MCF 10A (cell line): ENCODE results near the gene DUSP18. TPM values are rescaled to one million over a fixed set of nuclear protein-coding genes. Genes with fewer than 3 reads are reported as not detected.

Source experiments
- BruUV-seq: library from RNA; stranded (reverse); fragments of 400-500 nt; replicated peaks from 2 replicates; lab custom pipeline; 2021; lab: Mats Ljungman, UMichigan
- CTCF ChIA-PET: fragments of 300-600 bp; sonication (Branson Sonifier 250); formaldehyde crosslinking; extraction: SDS; loops from one replicate; lab custom pipeline; 2021; ENCODE audit warnings: antibody characterized with exemption, inconsistent platforms; lab: Yijun Ruan, JAX
- POLR2A ChIA-PET: fragments of 300-600, 350-650 bp; sonication (Branson Sonifier 250); formaldehyde crosslinking; extraction: SDS; loops from one replicate; lab custom pipeline; 2020; ENCODE audit warnings: antibody characterized with exemption, inconsistent platforms; lab: Yijun Ruan, JAX
- DNase-seq: peaks from one replicate; pipeline ENCODE4 v3.0.0-alpha.2; 2018; ENCODE audit not compliant: unreplicated experiment
- H3K27ac Mint-ChIP-seq: one replicate; pipeline ENCODE4 v1.8.0; 2022; ENCODE audit warnings: mild to moderate bottlenecking, low read depth, mixed read lengths; ENCODE audit not compliant: unreplicated experiment
- H3K27me3 Mint-ChIP-seq: one replicate; pipeline ENCODE4 v1.8.0; 2022; ENCODE audit warnings: mixed read lengths; ENCODE audit not compliant: insufficient read depth, unreplicated experiment
- H3K36me3 Mint-ChIP-seq: one replicate; pipeline ENCODE4 v1.8.0; 2022; ENCODE audit warnings: mild to moderate bottlenecking, moderate library complexity, mixed read lengths; ENCODE audit not compliant: insufficient read depth, unreplicated experiment
- H3K4me1 Mint-ChIP-seq: one replicate; pipeline ENCODE4 v1.8.0; 2022; ENCODE audit warnings: mixed read lengths; ENCODE audit not compliant: insufficient read depth, unreplicated experiment
- H3K4me3 Mint-ChIP-seq: one replicate; pipeline ENCODE4 v1.8.0; 2022; ENCODE audit warnings: mild to moderate bottlenecking, moderate library complexity, mixed read lengths; ENCODE audit not compliant: unreplicated experiment
- H3K9me3 Mint-ChIP-seq: one replicate; pipeline ENCODE4 v1.8.0; 2022; ENCODE audit warnings: mixed read lengths; ENCODE audit not compliant: unreplicated experiment
- intact Hi-C: fragments of 100-400 bp; cut with micrococcal nuclease; formaldehyde crosslinking; loops from 2 replicates; pipeline ENCODE4 v1.14.1; 2022
- total RNA-seq: library from RNA; stranded (reverse); gene quantifications from 2 replicates; pipeline ENCODE4 v1.2.3, GENCODE V29; 2022
- TF ChIP-seq, protein P1 (sequence below): fragments of 200-600 bp; IDR thresholded peaks from one replicate; pipeline ENCODE4 v1.8.0; 2022; ENCODE audit warnings: antibody characterized with exemption, mild to moderate bottlenecking; ENCODE audit not compliant: unreplicated experiment

The DUSP18 gene
- total RNA-seq, 1 experiment from 2014 or later = 5.6 TPM

DNA sequence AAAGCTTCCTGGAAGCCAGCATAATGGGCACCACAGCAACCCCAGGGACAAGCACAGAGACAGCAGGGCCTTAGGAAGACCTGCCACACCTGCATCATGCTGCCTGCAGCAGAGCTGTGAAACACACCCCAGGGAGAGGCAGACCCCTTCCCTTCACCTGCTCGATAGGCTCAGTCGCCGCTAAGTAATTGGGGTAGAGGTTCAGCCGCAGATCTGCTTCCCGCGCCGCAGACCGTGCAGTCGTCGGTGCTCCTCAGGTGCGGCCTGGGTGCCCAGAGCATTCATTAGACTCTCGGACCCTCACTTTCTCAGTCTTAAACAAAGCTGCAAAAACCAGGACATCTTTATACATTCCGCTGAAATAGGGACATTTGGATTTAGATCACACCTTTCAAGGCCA is 2.9 kb downstream of the DUSP18 start:
- Mint-ChIP-seq H3K4me3 (no peak overlapping the region), H3K9me3 (no peaks in the 10 kb centered on the region), H3K27me3 (no peaks in the 10 kb centered on the region), H3K27ac (no peak overlapping the region), H3K36me3 (peaks cover 26% of the 10 kb centered on the region), H3K4me1 (peaks cover 12% of the 10 kb centered on the region)
- POLR2A ChIA-PET = no interaction called here
- intact Hi-C loops = no loop called here
- TF ChIP-seq, protein P1, sequence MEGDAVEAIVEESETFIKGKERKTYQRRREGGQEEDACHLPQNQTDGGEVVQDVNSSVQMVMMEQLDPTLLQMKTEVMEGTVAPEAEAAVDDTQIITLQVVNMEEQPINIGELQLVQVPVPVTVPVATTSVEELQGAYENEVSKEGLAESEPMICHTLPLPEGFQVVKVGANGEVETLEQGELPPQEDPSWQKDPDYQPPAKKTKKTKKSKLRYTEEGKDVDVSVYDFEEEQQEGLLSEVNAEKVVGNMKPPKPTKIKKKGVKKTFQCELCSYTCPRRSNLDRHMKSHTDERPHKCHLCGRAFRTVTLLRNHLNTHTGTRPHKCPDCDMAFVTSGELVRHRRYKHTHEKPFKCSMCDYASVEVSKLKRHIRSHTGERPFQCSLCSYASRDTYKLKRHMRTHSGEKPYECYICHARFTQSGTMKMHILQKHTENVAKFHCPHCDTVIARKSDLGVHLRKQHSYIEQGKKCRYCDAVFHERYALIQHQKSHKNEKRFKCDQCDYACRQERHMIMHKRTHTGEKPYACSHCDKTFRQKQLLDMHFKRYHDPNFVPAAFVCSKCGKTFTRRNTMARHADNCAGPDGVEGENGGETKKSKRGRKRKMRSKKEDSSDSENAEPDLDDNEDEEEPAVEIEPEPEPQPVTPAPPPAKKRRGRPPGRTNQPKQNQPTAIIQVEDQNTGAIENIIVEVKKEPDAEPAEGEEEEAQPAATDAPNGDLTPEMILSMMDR = no peak
- CTCF ChIA-PET = no interaction called here
- BruUV-seq = no TSS peak
- DNase-seq = no peak

DNA sequence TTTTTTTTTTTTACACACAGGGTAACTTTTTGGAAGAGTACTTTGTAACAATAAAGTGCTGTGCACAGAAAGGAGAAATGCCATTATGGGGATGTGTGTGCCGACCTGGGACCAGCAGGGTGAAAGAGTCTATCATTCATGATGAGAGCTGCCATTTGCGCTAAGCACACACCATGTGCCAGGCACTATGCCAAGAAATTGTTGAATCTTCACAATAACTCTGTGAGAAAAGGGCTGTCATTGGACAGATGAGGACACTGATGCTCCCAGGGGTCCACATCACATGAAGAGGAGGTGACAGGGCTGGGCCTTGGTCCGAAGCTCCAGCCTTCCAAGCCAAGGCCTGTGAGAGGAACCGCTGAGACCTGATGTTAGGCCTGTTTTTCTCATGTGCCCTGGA is 5.6 kb downstream of the DUSP18 start:
- Mint-ChIP-seq H3K36me3 (peaks cover 20% of the 10 kb centered on the region), H3K9me3 (no peaks in the 10 kb centered on the region), H3K4me1 (peaks cover 6% of the 10 kb centered on the region), H3K27ac (no peak overlapping the region), H3K4me3 (no peak overlapping the region), H3K27me3 (no peaks in the 10 kb centered on the region)
- intact Hi-C loops = no loop called here
- POLR2A ChIA-PET = interaction anchor here (1.0 kb wide), 1 partner anchor 24 kb away, joined by 4 read pairs; no protein-coding TSS in a partner anchor
- DNase-seq = no peak
- BruUV-seq = no TSS peak
- TF ChIP-seq, protein P1 = no peak
- CTCF ChIA-PET = interaction anchor here (0.7 kb wide), 1 partner anchor 29 kb away, joined by 3 read pairs; no protein-coding TSS in a partner anchor

DNA sequence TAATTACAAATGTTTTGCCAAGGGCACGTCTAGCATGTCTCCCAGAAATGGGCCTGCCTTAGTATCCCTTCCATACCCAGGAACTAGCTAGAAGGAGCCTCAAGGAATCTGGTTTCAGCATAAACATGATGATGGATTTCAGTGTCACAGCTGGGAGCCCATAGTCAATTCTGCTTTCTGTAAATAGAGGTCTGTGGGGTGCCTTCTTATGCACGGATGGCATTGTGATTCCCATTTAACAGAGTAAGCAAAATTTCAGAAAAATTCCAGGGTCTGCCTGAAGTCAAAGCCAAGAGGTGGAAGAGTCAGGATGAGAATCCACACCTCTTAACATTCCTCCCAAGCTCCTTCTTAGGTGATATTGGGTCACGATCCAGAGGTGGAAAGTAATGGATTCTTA is 12.1 kb downstream of the DUSP18 start:
- CTCF ChIA-PET = interaction anchor here (0.6 kb wide), 3 partner anchors 11 to 242 kb away, joined by 3 to 5 read pairs (median 4); no protein-coding TSS in a partner anchor

DNA sequence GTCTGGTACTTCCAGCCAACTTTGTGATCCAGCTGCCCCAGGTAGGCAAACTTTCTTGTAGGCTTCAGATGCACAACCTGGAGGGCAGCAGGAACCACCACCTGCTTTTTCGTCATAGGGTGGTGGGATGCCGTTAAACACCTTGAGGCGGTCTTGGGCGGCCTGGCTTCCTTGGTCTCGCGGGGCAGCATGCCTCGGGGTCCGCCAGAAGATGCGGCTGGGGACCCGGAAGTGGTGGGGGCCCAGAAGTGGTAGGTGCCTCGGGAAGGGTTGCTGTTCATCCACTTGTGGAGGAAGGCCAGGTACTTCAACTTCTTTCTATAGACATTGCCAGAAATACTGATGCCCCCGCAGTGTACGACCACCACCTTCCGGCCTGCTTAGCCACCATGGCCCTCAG is 13.3 kb downstream of the DUSP18 start:
- intact Hi-C loops = no loop called here
- Mint-ChIP-seq H3K4me3 (no peak overlapping the region), H3K27me3 (no peaks in the 10 kb centered on the region), H3K4me1 (no peaks in the 10 kb centered on the region), H3K9me3 (no peaks in the 10 kb centered on the region), H3K36me3 (no peaks in the 10 kb centered on the region), H3K27ac (no peak overlapping the region)
- ChIA-PET POLR2A (no interaction called here), CTCF (interaction anchor here (1.0 kb wide), 1 partner anchor 20 kb away, joined by 4 read pairs; no protein-coding TSS in a partner anchor)
- no peak for DNase-seq
- TF ChIP-seq, protein P1 = no peak
- no TSS peak for BruUV-seq

More for the DNA sequence above, 12.1 kb downstream of the DUSP18 start:
- H3K27ac Mint-ChIP-seq = no peak overlapping the region
- POLR2A ChIA-PET = interaction anchor here (1.0 kb wide), 1 partner anchor 11 kb away, joined by 4 read pairs; no protein-coding TSS in a partner anchor
- intact Hi-C loops = no loop called here
- H3K9me3 Mint-ChIP-seq = no peaks in the 10 kb centered on the region
- no peak overlapping the region for H3K4me3 Mint-ChIP-seq
- H3K4me1 Mint-ChIP-seq = no peaks in the 10 kb centered on the region
- H3K27me3 Mint-ChIP-seq = no peaks in the 10 kb centered on the region
- no peaks in the 10 kb centered on the region for H3K36me3 Mint-ChIP-seq
- no peak for DNase-seq
- TF ChIP-seq, protein P1 = no peak
- no TSS peak for BruUV-seq
